HG03558 (cell line): Measurements from ENCODE around the gene CELF4.

Experiments used
- ATAC-seq: cut with Tn5 transposase; IDR thresholded peaks from one replicate; pipeline ENCODE4 v1.9.1; 2021; ENCODE audit warnings: moderate number of reproducible peaks; ENCODE audit not compliant: unreplicated experiment; ENCODE audit errors: extremely low read depth

The CELF4 gene

DNA sequence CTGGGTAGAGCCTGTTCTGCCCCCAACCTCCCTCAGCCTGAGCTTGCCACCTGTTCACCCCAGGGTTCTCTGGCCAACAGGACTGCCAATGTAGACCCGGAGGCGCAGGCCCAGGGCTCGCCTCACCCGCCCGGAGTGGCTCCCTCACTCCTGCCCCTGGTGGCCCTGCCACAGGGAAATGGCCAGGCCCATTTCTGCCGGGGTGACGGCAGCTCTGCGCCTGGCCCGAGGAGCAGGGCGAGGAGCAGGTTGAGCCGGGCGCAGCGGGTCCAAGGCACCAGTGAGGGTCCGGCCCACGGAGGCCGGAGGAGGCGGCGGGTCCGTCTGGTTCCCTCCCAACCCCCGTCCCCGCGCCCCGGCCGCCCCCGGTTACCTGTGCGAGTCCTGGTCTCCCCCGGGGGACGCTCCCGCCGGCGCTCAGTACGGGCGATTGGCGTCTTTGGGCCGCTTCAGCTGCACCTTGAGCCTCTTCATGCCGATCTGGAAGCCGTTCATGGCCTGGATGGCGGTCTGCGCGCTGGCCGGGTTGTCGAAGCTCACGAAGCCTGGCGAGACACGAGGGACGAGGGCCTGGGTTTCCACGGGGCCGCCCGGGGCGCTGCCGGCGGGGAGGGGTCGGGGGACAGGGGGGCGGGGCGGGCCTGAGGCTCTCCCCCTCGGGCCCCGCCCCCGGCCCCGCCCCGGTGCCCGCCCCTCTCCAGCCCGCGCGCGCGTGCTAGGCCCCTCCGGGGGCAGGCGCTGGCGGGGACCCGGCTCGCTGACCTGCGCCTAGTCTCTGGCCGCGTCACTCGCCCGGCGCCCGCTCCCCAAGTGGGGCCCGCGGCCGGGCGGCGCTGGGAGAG, 312.0 kb downstream of the CELF4 start:
- no peak for ATAC-seq

GRCh38 chr18:37252854-37253393, 312.7 kb downstream of the CELF4 start:
- ATAC-seq: no peak

GRCh38 chr18:37252342-37252741, 313.3 kb downstream of the CELF4 start:
- ATAC-seq: no peak

DNA sequence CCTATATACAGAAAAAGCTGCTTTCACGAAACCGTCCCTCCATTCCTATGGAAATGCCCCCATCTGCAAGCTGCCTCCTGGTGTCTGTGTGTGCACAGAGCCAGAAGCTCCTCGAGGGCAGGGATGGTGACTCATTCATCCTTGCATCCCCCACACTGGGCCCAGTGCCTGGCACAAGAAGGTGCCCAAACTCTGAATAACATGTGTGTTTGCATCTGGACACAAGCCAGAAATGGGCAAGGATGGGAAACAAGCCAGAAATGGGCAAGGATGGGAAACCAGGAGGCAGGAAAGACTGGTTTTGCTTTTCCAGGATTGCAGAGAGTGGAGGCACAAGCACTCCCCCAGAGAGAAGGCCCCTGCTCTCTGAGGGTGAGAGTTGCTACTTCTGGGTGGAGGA, 313.9 kb downstream of the CELF4 start:
- no peak for ATAC-seq

- ATAC-seq: no peak
Measured at GRCh38 chr18:37249895-37250618, 315.5 kb downstream of the CELF4 start.

DNA sequence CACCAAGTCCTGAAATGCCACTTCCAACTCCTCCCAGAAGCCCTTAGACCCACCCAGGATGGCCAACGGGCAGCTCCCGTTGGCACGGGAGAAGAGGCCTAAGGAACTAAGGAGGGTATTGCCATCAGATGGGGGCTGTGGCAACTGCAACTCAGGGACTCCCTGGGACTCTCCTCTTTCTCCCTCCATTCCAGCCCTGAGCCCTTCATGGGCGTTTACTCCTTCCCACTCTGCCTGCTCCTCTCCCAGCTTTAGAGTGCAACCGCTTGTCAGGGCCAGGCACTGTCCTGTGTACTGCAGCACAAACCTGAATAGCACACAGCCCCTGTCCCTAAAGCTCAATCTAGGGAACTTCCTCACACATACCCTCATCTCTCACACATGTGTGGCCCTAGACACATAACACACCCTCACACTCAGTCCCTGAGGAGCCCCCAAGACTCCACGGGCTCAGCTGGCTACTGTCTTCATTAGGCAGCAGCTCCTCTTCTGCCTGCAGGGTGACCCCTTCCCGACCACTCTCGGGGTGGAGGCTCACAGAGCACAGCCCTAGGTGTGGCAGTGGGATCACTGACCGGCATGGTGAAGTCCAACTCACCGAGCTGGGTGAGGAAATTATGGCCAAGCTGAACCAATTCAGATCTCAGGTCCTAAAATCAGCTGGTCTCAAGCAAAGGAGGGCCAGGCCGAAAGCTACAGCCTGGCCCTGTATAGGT, 316.3 kb downstream of the CELF4 start:
- no peak for ATAC-seq

- no peak for ATAC-seq
Measured at GRCh38 chr18:37248281-37248680, 317.3 kb downstream of the CELF4 start.

DNA sequence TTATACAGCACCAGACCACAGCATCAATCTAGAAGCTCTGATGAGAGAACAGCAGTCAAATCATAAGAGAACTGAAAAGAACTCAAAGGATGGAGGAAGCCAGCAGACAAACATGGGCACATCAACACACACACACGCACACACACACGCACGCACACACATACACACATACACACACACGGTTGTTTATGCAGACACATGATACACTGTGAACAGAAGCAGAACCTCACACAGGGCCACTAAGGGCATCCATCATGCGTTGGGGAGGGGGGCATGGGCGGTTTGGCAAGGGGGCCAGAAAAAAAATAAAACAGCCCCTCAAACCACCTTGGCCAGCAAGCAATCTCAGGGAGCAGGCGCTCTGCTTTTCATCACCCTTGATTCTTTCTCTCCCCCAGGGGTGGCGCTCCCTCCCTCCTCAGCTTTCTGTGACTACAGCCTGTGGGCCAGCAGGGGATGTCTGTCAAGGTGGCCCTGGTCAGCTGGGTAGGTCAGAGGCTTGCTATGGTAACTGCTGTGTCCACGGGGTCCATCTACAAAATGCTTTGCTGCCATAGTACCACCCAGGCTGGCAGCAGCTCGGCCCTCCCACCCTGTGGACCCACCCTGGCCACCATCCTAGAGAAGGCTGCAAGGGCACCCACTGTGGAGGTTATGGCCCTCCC, 318.0 kb downstream of the CELF4 start:
- no peak for ATAC-seq

DNA sequence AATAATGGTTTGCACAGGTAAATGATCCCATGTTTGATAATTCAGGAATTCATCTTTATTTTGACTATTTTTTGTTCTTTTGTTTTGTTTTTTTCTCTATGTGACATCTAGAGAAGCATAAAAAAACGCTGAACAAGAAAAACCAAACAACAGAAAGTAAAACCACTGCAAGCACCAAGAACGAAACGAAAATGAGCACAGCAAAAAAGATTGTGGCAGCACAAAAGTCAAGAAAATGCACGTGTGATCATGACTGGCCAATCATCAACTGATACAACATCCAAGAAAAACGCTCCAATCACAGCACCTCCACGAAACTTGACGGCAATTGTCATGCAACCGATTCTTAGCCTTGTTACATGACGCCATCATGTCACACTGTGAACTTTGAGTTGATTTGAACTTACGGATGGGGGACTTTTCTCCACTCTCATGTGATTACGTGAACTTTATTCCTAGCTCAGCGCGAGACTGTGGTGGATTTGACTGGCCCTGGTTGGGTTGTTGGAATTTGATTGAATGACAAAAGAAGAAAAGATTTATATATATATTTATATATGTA, 318.7 kb downstream of the CELF4 start:
- no peak for ATAC-seq

GRCh38 chr18:37244618-37245017, 321.0 kb downstream of the CELF4 start:
- ATAC-seq: no peak

GRCh38 chr18:37243741-37244140, 321.9 kb downstream of the CELF4 start:
- no peak for ATAC-seq

GRCh38 chr18:37242826-37243560, 322.6 kb downstream of the CELF4 start:
- no peak for ATAC-seq

DNA sequence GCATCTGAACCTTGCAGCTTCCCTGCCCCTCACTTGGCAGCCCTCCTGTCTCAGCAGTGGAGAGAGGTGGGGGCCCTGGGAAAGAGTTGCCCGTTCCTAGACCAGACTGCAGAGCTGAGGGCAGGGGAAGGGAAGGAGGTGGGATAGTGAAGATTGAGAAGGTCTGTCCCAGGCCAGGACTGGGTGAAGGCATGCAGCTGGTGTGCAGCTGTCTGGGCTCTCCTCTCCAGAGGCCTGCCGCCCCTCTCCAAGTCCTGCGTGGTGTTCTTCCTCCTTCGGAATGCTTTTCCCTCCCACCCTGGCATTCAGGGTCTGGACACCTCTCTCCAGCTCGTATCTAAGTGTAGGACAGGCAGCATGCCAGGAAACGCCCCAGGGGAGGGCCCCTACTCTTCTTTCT, 323.5 kb downstream of the CELF4 start:
- ATAC-seq: no peak

GRCh38 chr18:37238282-37239108, 327.1 kb downstream of the CELF4 start:
- no peak for ATAC-seq

GRCh38 chr18:37235583-37235982, 330.0 kb downstream of the CELF4 start:
- no peak for ATAC-seq

GRCh38 chr18:37231251-37231650, 334.3 kb downstream of the CELF4 start:
- no peak for ATAC-seq

- ATAC-seq: no peak
Measured at GRCh38 chr18:37230768-37231167, 334.8 kb downstream of the CELF4 start.

- ATAC-seq: no peak
Measured at GRCh38 chr18:37225279-37225678, 340.3 kb downstream of the CELF4 start.
